Stimulated activated CD4-positive, alpha-beta T cell treated with anti-CD3 and anti-CD28 coated beads, Interleukin-12 subunit alpha, Interleukin-12 subunit beta, amount 100 ng/mL, for 4 hours (primary cell): ENCODE measurements around the gene ITGA11.
"Not testable (repeated sequence)": the region's sequence is repeated elsewhere in the genome, so short reads cannot be mapped to it uniquely, and the experiment has no call there.

Experiments used
- DNase-seq: peaks from one replicate; pipeline ENCODE4 v3.0.0-alpha.2; 2020

The ITGA11 gene

GRCh38 chr15:68410466-68411342 is 21.3 kb downstream of the ITGA11 start:
- no peak for DNase-seq

DNA sequence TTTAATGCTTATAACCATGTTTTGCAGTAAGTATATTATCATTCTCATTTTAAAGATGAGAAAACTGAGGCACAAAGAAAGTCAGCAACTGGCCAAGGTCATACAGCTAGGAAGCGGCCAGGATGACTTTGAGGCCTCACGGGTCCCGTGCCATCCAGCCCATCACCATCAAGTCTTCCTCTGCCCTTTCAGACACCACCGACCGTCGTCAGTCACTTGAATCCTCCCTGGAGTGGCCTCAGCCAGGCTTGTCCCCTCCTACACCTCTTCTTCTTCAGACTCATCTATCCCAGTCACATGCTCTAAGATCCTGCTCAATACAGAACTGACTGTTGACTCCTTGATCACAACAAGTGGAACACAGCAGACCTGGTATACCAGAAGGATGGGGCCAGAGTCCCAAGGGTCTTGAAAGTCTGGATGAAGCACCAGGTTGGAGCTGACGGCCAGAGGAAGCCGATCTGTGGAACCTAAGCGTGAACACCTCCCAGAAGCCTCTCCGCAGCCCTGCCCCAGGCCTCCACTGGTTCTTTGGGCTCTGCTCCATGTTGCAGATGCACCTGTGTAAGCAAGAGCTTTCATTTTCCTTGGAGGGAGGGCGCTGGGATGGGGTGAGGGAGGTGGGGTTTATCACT is 22.1 kb downstream of the ITGA11 start:
- DNase-seq = no peak

DNA sequence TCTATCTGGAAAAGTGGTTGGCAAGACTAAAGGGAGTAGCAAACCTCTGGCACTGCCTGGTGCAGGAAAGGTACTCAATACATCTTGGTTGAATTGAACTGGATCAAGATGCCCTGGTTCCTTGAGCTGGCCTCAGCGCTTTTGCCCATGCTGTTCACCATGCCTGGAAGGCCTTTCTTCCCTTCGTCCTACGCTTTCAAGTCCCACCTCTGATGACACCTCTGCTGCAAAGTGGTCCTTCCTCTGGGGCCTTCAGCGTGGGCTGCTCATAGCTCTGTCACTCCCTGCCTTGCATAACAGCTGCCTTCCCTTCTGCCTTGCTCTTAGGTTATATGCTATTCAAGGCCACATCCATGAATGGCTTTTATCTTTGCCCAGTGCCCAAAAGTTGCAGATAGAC is 23.0 kb downstream of the ITGA11 start:
- no peak for DNase-seq

DNA sequence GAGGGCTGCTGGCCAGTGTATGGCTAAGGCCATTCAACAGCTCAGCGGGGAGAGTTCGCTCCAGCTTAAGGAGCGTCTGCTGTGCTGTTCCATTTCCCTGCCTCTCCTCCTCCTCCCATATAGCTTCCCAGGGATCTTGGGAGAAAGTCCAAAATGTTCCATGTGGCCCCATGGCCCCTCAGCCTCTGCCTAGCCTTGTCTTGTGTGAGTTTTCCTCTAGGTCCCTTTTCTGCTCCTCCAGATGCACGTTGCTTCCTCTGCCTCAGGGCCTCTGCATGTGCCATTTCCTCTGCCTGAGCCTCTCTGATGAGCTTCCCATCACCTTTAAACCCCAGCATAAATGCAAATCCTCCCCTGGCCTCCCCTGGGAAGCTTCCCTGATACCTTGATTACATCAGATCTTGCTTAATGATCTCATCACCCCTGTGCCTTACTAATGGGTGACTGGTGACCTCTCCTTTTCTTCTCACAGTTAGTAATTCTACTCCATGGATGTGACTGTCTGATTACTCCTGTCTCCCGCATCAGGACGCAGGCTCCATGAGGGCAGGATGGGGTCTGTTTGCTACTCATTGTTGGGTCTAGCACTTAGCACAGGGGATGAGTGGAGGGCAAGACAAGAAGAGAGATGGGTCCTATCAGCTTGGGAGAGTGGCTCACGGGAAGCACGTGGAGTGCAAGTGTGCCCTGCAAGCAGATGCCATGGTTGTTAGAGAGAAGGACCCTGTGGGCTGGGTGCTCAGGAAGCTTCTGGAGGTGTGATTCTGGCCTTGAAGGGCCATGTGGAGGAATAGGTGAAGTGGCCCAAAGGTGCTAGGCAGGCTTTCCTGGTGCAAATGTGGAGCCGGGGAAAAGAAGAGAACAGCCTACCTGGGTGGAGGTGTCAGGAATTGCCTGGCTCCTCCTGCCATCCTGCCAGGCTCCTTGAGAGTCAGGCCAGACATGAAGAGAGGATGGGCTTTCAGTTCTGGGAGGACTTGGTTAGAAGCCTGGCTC is 23.8 kb downstream of the ITGA11 start:
- no peak for DNase-seq

GRCh38 chr15:68407141-68407885 is 24.6 kb downstream of the ITGA11 start:
- no peak for DNase-seq

- no peak for DNase-seq
Measured at GRCh38 chr15:68405378-68406250, 26.3 kb downstream of the ITGA11 start.

GRCh38 chr15:68404056-68404798 is 27.7 kb downstream of the ITGA11 start:
- no peak for DNase-seq

- DNase-seq = no peak
Measured at GRCh38 chr15:68403161-68403941, 28.6 kb downstream of the ITGA11 start.

- no peak for DNase-seq
Measured at GRCh38 chr15:68402432-68403160, 29.4 kb downstream of the ITGA11 start.

DNA sequence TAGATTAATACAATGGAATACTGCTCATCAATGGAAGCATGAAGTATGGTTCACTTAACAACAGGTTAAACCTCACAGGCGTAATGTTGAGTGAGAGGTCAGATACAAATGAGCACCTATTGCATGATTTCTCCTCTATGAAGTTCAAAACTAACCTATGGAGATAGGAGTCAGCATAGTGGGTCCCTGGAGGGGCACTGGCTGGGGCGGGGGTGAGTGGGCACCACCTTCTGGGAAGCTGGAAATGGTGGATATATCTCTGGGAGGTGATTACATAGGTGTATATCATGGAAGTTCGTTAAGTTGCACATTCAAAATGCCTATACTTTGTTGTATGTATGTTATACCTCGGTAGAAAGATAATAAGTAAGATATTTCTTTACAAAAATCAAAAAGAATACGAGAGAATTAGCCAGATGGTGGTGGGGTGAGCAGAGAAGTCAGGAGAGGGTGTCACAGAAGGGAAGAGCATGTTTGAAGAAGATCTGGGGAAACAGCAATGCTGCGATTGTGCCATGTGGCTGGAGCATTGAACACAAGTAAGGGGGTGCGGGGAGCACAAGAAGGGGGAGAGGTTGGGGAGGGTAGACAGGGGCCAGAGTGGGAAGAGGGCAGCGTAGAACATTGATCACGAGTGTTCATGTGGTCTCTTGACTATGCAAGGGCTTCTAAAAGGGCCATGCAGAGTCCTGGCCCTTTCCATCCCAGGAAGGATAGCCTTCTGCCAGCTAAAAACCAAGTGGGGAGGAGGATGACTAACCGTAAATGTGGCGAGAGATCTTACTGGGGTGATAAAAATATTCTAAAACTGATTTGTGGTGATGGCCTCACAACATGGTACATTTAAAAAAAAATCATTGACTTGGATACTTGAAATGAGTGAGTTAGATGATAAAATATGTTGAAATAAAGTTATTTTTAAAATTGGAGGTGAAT is 30.2 kb downstream of the ITGA11 start:
- no peak for DNase-seq

GRCh38 chr15:68400066-68400456 is 31.9 kb downstream of the ITGA11 start:
- DNase-seq = no peak

DNA sequence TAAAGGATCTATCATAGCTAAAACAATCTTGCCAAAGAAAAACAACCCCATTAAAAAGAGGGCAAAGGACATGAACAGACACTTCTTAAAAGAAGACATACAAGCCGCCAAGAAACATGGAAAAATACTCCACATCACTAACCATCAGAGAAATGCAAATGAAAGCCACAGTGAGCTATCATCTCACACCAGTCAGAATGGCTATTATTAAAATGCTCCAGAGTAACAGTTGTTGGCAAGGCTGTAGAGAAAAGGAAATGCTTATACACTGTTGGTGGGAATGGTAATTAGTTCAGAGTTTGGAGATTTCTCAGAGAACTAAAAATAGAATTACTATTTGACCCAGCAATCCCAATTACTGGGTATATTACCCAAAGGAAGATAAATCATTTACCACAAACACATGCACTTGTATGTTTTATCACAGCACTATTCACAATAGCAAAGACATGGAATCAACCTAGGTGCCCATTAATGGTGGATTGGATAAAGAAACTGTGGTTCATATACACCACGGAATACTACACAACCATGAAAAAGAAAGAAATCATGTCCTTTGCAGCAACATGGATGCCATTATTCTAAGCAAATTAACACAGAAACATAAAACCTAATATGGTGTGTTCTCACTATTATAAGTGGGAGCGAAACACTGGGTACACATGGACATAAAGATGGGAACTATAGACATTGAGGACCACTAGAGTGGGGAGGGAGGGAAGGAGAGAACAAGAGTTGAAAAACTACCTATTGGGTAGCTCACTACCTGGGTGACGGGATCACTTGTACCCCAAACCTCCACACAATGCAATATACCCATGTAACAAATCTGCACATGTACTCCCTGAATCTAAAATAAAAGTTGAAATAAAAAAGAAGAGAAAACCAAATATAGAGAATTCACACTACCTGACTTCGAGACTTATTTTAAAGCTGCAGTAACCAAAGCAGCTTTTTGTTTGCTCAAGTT is 32.6 kb downstream of the ITGA11 start:
- DNase-seq = no peak

DNA sequence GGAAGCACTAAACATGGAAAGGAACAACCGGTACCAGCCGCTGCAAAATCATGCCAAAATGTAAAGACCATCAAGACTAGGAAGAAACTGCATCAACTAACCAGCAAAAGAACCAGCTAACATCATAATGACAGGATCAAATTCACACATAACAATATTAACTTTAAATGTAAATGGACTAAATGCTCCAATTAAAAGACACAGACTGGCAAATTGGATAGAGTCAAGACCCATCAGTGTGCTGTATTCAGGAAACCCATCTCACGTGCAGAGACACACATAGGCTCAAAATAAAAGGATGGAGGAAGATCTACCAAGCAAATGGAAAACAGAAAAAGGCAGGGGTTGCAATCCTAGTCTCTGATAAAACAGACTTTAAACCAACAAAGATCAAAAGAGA is 34.0 kb downstream of the ITGA11 start:
- DNase-seq = not testable (repeated sequence)

DNA sequence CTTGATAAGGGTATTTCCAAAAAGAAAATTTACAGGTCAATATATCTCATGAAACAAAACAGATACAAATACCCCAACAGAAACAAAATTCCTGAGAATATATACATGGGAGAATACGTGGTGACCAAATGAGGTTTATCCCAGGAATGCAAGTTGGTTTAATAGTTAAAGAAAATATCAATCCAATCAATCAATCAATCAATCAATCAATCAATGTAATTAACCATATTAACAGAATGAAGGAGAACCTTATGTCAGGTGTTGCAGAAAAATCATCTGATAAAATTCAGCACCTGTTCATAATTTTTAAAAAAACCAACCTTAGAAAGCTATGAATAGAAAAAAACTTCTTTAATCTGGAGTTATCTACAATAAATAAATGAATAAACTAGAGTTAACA is 35.9 kb downstream of the ITGA11 start:
- no peak for DNase-seq

DNA sequence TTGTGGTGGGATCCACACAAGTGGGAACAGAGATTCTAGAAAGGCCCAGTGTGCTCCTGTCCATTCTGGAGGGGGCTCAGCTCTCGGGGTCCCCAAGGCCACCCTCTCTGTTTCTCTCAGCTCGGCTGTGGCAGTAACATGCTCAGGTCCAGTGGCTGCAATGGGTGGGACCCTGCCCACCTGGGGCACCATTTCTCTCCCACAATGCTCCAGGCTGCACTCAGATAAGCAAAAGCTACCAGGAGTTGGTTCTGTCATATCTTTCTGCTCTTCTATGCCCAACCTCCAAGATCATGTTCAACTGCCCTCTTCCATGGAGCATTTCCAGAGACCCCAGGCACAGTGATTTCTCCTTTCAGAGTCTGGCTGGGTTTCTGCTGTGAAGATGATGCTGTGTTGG is 40.8 kb downstream of the ITGA11 start:
- DNase-seq = no peak

DNA sequence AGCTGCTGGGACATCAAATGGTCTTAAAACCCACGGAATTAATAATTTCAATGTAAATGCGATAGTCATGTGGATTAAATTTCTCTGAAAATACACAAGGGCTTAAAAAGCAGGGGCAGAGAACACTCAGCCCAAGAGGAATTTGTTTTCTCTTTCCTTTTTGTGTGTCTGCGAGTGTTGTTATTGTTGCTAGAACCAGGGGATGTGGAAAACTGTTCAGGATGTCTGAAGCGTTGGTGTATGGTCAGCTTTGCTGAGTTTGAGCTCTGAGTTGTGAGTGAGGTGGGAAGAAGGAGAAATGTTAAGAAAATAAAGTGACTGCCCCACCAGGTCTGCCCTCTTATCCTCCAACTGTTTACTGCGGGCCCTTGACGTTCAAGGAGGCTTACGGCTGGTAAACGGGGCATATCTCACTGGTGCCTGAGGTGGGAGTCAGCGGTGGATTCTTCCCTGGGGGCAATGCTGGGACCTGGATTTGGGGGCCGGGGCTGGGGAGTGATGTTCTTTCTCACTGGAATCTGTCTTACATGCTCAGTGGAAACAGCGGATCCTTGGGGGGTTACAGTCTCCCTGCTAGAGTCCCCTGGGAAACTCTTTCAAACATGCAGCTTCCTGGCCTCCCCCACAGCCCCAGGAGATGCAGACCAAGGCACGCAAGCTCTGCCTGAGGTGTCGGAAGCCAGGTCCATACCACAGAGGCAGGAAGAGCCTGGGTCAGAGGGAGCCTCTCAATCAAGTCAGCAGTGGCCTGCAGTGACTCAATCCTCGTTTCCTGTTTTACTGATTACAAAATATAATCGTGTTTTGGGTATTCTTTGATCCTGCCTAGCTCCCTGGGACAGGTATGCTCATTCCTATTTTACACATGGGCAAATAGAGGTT is 41.8 kb downstream of the ITGA11 start:
- no peak for DNase-seq
